ENCODE measurements around the gene TTC34. TPM values are rescaled to one million over a fixed set of nuclear protein-coding genes. Genes with fewer than 3 reads are reported as not detected.

Gene TTC34
- total and polyA plus RNA-seq, 9 of the 15 experiments (the other 6 are each of a cell fraction or from before 2014, with no cell fraction given): 0.03 to 0.38 (median 0.05) TPM; not detected in 2

- TF ChIP-seq CLOCK (CRISPR knock-in tag; IDR thresholded peaks at IDR 0.05; ENCODE audit: borderline replicate concordance) (no peak), PCBP1 (IDR thresholded peaks at IDR 0.05; ENCODE audit: low read depth, low read length, poor library complexity, severe bottlenecking) (no peak), ZEB2 (IDR thresholded peaks at IDR 0.05) (no peak), BCLAF1 (IDR thresholded peaks at IDR 0.05; ENCODE audit: borderline replicate concordance in 1 of 2, control insufficient read depth in 1 of 2, low read depth in 2 of 2, low read length in 1 of 2) (no peak)
Observed at GRCh38 chr1:2612591-2613365, 188.7 kb downstream of the TTC34 start (continued).
